ENCODE measurements around the gene IFRD2.

DNA sequence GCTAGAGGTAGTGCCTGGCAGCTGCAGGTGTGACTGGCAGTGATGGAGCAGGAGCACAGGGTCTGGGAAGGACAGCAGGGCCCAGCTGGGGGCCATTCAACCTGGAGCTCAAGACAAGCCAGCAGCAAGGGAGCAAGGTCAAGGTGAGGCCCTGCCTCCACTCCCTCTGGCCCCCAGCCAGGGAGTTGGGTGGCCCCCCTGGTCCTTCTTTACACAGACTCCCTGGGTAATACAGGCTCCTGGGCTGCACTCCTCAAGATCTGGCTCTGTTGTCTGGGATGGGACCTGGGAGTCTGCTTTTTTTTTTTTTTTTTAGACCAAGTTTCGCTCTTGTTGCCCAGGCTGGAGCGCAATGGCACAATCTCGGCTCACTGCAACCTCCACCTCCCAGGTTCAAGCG, 41.7 kb downstream of the IFRD2 start:
- TF ChIP-seq, protein P1, sequence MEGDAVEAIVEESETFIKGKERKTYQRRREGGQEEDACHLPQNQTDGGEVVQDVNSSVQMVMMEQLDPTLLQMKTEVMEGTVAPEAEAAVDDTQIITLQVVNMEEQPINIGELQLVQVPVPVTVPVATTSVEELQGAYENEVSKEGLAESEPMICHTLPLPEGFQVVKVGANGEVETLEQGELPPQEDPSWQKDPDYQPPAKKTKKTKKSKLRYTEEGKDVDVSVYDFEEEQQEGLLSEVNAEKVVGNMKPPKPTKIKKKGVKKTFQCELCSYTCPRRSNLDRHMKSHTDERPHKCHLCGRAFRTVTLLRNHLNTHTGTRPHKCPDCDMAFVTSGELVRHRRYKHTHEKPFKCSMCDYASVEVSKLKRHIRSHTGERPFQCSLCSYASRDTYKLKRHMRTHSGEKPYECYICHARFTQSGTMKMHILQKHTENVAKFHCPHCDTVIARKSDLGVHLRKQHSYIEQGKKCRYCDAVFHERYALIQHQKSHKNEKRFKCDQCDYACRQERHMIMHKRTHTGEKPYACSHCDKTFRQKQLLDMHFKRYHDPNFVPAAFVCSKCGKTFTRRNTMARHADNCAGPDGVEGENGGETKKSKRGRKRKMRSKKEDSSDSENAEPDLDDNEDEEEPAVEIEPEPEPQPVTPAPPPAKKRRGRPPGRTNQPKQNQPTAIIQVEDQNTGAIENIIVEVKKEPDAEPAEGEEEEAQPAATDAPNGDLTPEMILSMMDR (conservative IDR thresholded peaks at IDR 0.05 in 1 of 2, IDR thresholded peaks at IDR 0.05 in 1 of 2; ENCODE audit: extremely low read depth in 1 of 2, insufficient read depth in 1 of 2, low read depth in 1 of 2, low read length in 2 of 2) = no peak
- no peak for TF ChIP-seq EZH2 (IDR thresholded peaks at IDR 0.05; ENCODE audit: borderline replicate concordance, low read length)
